Limb (tissue), 2 donors: ENCODE results near the gene SEC16B.
A peak's percentile ranks its signal among the peaks of the same experiment; 100 is the strongest.
"Not testable (repeated sequence)": the region's sequence is repeated elsewhere in the genome, so short reads cannot be mapped to it uniquely, and the experiment has no call there.

ENCODE experiments used
- DNase-seq, 2 donors: peaks; one replicate each; pipeline ENCODE4 v3.0.0-alpha.2; 2016; ENCODE audit errors: extremely low spot score in 2 of 2

Gene SEC16B, protein sequence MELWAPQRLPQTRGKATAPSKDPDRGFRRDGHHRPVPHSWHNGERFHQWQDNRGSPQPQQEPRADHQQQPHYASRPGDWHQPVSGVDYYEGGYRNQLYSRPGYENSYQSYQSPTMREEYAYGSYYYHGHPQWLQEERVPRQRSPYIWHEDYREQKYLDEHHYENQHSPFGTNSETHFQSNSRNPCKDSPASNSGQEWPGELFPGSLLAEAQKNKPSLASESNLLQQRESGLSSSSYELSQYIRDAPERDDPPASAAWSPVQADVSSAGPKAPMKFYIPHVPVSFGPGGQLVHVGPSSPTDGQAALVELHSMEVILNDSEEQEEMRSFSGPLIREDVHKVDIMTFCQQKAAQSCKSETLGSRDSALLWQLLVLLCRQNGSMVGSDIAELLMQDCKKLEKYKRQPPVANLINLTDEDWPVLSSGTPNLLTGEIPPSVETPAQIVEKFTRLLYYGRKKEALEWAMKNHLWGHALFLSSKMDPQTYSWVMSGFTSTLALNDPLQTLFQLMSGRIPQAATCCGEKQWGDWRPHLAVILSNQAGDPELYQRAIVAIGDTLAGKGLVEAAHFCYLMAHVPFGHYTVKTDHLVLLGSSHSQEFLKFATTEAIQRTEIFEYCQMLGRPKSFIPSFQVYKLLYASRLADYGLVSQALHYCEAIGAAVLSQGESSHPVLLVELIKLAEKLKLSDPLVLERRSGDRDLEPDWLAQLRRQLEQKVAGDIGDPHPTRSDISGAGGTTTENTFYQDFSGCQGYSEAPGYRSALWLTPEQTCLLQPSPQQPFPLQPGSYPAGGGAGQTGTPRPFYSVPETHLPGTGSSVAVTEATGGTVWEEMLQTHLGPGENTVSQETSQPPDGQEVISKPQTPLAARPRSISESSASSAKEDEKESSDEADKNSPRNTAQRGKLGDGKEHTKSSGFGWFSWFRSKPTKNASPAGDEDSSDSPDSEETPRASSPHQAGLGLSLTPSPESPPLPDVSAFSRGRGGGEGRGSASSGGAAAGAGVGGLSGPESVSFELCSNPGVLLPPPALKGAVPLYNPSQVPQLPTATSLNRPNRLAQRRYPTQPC

DNA sequence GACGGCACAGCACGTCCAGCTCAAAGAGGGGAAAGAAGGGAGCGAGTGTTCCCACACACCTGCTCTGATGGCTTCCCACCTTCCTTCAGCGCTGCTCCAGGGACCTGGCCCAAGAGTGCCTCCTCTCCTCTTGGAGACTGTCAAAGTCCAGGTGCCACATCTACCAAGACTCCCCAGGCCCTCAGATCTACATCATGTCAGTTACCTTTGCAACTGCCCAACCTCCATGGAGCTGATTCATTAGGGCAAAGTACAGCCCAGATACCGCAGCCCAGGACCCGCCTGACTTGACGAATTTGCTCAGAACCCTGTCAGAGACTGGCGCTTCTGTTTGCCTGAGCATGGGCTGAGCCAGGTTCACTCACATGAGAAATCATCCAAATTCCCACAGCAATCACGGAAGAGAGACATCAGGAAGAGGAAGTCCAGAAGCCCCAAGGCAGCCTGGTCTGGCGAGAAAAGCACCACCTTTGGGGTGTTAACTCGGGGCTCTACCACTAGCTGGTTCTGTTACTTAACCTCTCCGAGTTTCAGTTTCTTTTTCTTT is at the start of gene SEC16B:
SEC16B (minus strand) TSS at position 234 of the 547 bp plus-strand sequence. CDS start 2,077 bp downstream, outside the sequence.
- DNase-seq: no peak

DNA sequence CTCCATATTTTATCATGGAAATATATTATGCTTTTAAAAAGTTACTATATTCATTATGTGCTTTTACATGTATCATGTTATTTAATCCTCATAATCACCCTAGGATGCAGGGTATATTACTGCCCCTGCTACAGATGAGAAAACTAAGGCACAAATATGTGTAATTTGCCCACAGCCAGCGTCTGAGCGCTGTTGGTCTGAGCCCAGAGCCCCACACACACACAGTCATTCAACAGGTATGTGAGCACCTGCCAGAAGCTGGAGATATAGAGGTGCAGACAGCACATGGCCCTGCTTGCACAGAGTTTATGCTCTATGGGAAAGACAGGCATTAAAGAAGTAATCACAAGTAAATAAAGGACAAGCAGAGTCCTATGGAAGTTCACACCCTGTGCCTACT is 49.8 kb upstream of the SEC16B start:
- no peak for DNase-seq

DNA sequence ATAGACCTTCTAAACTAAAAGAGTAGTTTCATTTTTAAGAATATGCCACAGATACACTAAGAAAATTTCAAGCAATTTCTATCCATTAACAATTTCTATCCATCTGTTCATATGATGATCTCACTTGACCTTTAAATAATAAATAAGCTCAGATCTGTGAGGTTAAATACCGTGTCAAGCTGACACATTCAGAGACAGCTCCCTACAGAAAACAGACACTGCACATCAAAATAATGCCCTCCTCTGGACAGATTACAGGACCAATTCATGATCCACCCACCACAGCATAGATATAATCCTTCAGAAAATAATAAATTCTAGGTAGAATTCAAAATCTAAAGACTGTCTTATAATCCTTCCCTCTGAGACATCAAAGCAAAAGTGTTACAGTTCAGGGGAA is 49.4 kb upstream of the SEC16B start:
- DNase-seq: no peak

DNA sequence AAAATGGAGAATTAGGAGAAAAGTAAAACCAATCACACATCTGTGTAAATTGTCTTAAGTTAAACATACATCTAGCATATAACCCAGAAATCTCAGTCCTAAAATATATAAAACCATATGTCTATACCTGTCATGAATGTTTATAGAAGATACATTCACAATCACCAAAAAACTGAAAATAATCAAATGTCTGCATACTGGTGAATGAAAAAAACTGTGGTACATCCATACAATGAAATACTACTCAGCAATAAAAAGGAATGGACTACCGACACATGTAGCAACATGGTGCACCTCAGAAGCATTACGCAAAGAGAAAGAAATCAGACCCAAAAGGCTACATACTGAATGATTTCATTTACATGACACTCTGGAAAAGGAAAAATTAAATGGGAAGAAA is 47.7 kb upstream of the SEC16B start:
- DNase-seq: no peak

DNA sequence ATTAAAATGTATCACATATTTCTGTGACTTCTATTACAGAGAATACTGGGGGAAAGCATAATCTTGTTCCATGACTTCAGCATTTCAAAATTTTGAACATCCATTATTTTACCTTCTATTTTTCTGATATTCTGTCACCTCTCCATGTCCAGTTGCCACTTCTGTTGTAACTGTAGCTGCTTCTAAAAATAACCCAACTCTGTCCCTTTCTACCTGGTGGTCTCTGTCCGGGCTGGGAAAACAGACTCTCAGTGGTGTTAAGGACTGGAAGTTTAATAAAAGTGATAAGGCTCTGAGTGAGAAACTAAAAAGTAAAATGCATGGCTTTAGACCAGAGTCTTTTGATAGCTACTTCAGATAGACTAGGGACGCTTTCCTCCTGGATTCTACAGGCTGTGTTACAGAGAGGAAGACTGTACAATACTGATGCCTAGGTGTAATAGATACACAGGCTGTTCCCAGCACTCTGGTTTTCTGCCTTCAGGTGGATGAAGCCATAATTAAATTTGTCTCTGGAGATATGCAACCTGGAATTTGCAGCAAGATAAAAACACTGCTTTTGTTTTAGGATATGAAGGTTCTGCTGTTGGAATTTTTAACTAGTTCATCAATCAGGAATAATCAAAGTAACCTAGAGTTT is 42.1 kb upstream of the SEC16B start:
- DNase-seq: no peak

DNA sequence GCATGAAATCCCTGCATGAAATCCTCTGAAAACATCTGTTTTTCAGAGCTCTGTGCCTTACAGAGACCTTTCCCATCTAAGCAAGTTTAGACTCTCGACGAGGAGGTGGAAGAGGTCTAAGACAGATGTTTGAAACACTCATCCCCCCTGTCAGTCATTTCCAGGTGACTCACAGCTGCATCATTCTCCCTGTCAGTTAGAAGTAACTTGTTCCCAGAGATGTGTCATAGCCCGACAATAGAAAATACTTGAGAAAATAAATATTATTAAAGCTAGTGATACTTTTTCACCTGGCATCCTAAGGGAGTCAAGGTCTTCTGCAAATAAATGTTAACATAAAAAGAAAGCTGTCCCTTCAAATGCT is 41.6 kb upstream of the SEC16B start:
- no peak for DNase-seq

DNA sequence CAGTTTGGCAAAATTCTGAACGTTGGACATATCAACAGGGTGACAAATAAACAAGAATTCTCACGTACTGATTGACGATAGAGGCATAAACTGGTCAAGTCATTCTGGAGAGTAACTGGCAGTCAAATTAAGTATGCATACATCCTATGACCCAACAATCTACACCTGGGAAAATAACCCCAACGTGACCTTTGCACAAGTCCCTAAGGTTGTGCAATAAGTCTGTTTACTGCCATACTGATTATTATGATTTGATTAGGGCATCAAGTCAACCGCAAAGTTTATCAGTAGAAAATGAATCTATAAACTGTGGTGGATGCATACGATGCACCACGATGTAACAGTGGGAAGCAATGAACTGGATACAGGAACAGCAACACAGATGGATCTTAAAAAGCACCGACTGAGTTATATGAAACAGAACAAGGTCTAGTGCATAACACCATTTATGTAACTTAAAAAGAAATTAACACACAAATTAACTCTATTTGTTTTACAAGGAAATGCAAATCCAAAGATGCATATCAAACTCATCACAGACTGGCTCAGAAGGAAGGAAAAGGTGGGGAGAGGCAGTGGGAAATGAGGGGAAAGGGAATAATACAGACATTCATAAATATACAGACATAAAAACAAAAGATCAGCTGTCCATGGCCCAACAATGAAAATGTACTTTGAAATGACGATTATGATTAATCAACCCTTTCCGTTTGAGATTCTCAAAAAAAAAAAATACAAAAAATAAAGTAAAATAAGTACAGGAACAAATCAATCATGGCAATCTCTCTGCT is 41.0 kb upstream of the SEC16B start:
- no peak for DNase-seq

DNA sequence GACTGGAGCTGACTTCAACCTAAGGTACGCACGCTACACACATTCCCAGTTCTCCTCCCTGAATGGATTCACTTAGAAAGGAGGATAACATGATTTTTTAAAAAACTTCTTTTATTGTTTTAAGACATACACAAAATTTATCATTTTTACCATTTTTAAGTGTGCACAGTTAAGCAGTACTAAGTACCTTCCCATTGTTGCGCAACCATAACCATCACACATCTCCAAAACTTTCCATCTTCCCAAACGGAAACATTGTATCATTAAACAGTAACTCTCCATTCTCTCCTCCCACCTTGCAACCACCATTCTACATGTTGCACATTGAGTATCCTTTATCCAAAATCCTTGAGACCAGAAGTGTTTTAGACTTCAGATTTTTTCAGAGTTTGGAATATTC is 36.2 kb upstream of the SEC16B start:
- no peak for DNase-seq

DNA sequence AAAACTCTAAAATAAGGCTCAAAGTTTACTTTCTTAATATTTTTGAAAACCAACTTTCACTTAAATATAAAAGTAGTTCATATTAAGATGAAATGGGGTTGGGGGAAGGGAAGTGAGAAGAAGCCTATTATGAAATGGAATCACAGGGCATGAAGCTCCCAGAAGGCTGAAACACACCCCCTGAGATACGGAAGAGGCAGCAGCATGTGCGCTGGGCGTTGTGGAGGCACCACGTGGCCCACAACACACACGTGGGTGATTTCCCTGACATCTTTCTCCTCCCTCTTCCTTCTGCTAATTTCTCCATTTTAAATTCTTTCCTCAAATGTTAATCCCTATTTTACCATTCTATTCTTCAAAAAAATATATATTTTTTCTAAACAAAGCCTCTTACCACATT is 35.6 kb upstream of the SEC16B start:
- DNase-seq: no peak

DNA sequence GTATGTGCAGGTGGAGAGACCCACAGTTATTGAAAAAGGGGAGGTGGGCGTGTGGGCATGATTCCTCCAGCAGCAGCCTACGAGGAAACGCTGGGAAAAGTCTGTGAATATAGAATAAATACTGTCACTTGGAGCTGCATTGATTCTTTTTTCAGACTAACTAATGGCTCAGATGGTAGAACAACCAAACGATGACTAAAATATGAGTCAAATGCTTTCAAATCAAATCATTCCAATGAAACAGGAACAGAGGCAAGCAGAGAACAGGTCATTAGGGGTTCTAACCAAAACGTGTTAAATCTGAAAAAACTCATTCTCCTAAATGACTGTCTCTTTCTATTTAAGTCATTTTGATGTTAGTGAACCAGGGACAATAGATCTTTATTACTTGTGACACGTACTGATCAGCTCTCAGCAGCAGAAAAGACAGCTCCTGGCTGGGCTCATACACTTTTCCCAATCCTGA is 35.1 kb upstream of the SEC16B start:
- no peak for DNase-seq

DNA sequence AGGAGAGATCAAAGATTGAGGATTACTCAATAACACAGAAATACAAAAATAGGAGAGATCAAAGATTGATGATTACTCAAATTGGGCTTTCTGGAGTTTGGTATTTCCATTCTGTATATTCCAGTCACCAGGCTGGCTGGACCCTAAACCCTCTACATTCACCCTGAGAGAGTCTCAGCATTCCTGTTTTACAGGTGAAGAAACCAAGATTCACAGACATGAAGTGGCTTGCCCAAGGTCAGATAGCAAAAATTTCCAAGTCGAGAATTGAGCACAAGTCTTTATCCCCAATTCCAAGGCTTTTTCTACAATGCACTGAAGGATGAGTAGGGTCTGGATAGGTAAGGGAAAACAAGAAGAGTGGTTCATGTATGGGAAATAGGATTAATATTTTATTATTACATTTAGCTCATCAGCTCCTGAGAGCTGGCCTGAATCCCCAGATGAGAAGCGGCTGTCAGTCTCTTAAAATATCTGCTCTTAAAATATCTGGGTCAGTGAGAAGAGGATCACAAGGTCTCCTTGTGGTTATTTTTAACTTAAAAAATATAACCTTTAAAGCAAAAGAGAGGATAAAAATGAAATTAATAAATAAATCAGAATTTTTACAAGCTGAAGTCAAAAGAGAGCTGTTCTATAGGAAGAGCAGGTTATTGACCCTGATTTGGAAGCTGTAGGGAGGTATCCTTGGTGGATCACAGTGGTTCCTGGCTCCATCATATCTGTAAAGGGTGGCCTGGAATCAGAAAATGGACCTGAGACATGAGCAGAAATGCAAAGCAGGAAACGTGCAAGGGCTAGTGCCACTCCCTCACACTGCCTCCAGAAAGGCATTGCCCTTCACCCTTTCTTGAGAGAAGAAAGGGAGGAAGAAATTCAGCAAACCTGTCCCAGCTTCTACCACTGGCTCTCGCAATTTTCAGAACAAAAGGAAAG is 29.1 kb upstream of the SEC16B start:
- no peak for DNase-seq

DNA sequence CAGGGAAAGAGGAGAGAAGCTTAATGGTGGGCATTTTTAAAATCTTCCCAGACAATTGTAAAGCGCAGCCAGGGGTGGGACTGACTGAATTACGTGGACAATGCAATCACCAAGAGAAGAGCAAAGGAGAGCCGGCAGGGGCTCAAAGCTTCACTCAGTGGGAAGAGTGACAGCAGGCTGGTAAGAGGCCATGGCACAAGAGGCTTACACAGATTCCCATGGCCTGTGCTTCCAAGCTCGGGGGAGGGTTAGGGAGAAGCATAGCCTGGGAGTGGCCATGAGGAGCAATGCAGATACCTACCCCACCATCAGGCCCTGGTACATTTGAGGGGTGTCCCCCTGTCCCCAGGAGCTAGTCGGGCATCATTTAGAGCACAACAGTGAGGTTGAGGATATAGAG is 27.1 kb upstream of the SEC16B start:
- no peak for DNase-seq

DNA sequence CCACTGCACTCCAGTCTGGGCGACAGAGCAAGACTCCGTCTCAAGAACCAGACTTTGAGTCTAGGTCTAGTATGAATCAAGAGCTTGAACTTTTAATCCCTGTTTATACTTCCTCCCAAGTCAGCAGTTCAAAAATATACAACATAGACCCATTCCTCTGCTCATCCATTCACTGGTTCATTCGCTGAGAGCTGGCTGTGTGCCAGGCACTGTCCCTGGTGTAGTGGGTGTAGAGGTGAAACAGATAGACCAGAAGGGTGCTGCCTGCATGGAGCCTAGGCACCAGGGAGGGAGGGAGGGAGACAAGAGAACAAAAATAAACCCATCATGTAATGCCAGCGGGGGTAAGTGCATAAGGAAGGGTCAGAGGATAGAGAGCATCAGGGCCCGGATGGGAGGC is 25.5 kb upstream of the SEC16B start:
- DNase-seq: no peak

DNA sequence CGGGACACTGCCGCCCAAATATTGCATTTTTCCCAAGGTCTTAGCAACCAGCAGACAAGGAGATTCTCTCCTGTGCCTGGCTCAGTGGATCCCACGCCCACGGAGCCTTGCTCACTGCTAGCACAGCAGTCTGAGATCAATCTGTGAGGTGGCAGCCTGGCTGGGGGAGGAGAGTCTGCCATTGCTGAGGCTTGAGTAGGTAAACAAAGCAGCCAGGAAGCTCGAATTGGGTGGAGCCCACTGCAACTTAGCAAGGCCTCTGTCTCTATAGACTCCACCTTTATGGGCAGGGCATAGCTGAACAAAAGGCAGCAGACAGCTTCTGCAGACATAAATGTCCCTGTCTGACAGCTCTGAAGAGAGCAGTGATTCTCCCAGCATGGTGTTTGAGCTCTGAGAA is 16.4 kb upstream of the SEC16B start:
- DNase-seq: not testable (repeated sequence)

DNA sequence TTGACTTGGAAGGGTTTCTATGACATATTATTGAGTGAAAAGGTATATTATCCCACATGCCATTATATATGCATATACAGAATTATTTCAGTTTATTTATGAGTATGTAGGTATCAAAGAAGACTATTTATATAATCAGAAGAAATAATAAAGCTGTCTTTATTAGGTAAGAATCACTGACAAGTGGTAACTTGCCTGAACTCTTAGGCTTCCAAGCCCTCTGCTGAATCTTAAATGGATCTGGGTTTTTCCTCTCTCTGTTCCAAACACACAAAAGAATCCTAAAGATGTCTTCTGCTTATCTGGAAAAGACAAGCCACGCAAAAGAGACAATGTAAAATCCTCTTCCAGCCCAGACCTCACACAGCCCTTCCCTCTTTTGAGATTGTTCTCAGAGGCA is 14.9 kb upstream of the SEC16B start:
- no peak for DNase-seq

DNA sequence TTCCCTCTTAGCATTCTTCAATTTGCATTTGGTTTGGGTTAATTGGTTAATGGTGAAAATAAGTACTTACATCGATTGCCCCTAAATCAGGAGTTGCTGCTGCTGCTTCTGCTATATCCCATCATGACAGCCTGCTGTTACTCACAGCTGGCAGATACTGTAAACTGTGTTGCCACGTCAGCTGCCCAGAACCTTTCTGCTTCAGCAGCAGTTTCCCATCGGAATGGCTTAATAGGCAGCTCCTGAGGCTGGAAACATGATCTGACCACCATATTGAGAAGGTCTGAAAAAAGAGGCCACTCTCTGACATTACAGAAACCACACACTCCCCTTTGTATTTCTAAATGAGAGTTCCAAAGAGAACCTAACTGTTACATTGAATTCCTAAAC is 14.3 kb upstream of the SEC16B start:
- peak; percentile 80 to 87 for DNase-seq

DNA sequence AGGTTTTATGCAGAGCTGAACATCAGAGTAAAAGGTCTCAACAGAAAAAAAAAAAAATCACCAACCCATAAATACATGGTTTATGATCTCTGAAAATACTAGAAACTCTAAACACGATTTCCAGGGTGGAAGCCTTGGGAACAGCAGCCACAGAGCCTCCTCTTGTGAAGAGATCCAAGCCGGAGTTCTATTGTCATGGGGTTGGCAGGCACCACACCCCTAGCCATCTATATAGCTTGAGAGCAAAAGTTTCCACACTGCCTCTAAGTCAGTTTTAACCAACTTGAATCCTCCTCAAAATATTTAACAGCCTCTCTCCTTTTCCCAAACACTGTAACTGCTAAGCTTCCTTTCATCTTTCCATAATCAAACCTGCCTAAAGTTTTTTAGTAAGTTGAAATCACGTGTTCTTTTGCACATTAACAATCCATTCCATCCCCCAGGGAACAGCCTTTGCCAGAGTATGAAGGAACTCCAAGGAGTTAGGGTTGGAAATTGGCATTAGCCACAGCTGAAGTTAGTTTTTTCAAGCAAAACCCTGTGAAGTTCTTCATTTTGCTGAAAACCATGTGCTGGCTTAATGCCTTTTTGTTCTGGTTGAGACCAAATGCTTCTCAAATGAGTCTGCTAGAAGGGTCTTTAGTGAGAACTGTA is 13.8 kb upstream of the SEC16B start:
- DNase-seq: peak; percentile 54 to 78

DNA sequence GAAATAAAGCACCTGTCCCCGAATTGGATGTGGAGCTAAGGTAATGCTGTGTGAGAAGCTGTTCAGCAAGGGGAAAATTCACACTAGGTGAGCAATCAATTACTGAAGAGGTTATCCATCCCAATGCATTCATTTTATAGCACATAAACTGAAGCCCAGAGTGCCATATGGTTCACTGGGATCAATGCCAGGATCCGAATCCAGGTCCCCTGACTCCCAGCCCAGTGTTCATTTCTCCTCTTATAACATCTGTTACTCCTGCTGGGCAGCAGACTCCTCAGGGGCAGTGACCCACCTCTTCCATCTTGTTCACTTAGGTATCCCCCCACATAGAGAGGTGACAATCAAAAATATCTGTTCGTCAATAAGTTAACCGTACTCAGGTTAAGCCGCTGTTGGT is 13.2 kb upstream of the SEC16B start:
- DNase-seq: peak in 1 of 2 donors; percentile 37

DNA sequence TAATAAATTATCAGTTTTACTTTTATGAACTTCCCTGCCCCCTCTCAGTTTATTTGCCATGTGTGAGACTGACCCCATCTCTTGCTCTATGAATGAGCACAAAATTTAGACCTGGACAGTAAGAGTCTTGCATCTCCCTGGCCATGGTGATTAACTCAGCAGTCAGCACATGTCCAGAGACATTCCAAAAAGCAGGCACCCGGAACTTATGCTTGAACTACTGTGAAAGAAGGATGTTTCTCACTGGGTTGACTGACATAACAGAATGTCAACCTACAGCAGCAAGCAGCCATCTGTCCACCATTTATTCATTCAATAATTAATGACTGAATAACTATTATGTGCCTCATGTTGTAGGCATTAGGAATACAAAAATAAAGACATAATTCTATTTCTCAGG is 11.3 kb upstream of the SEC16B start:
- no peak for DNase-seq
